Amygdala (tissue), 56 donors: Measurements from ENCODE around the gene ACTR5.
A peak's percentile ranks its signal among the peaks of the same experiment; 100 is the strongest.
"Not testable (repeated sequence)": the region's sequence is repeated elsewhere in the genome, so short reads cannot be mapped to it uniquely, and the experiment has no call there.

Source experiments
- DNase-seq, 56 donors: peaks; one replicate each; lab custom pipeline; 2025; lab: John Stamatoyannopoulos, UW

Gene ACTR5

GRCh38 chr20:38799203-38799602 is 50.9 kb downstream of the ACTR5 start:
- DNase-seq = no peak

GRCh38 chr20:38800882-38801281 is 52.6 kb downstream of the ACTR5 start:
- no peak for DNase-seq

- no peak for DNase-seq
These were observed 56.0 kb downstream of the ACTR5 start for GRCh38 chr20:38804221-38804620.

- peak in 10 of 56 donors; percentile 15 to 62 (median 26) for DNase-seq
These were observed 56.6 kb downstream of the ACTR5 start for GRCh38 chr20:38804682-38805501.

- DNase-seq = peak in 46 of 56 donors; percentile 21 to 82 (median 60)
These were observed 57.3 kb downstream of the ACTR5 start, which contains the start of gene PPP1R16B for GRCh38 chr20:38805502-38805957. Gene PPP1R16B (plus strand): TSS chr20:38805697. CDS start chr20:38835926, 30,229 bp downstream.

GRCh38 chr20:38805958-38806854 is 57.9 kb downstream of the ACTR5 start:
- peak in 16 of 56 donors; percentile 21 to 76 (median 53) for DNase-seq

- peak in 28 of 56 donors; percentile 22 to 73 (median 46) for DNase-seq
These were observed 58.8 kb downstream of the ACTR5 start for GRCh38 chr20:38806855-38807655.

GRCh38 chr20:38809942-38810341 is 61.7 kb downstream of the ACTR5 start:
- no peak for DNase-seq

GRCh38 chr20:38810926-38811630 is 62.8 kb downstream of the ACTR5 start:
- no peak for DNase-seq

- peak in 1 of 56 donors; percentile 24 for DNase-seq
These were observed 63.5 kb downstream of the ACTR5 start for GRCh38 chr20:38811769-38812168.

GRCh38 chr20:38812182-38812581 is 63.9 kb downstream of the ACTR5 start:
- DNase-seq = no peak

GRCh38 chr20:38812709-38813573 is 64.7 kb downstream of the ACTR5 start:
- DNase-seq = no peak

GRCh38 chr20:38813574-38813962 is 65.3 kb downstream of the ACTR5 start:
- DNase-seq = not testable (repeated sequence)

GRCh38 chr20:38815446-38815845 is 67.2 kb downstream of the ACTR5 start:
- no peak for DNase-seq

- no peak for DNase-seq
These were observed 70.1 kb downstream of the ACTR5 start for GRCh38 chr20:38818113-38819065.
